ENCODE results near the gene LEUTX. TPM values are rescaled to one million over a fixed set of nuclear protein-coding genes. Genes with fewer than 3 reads are reported as not detected.

LEUTX gene
- total RNA-seq, 2 donors from 2014 or later, result not detected

DNA sequence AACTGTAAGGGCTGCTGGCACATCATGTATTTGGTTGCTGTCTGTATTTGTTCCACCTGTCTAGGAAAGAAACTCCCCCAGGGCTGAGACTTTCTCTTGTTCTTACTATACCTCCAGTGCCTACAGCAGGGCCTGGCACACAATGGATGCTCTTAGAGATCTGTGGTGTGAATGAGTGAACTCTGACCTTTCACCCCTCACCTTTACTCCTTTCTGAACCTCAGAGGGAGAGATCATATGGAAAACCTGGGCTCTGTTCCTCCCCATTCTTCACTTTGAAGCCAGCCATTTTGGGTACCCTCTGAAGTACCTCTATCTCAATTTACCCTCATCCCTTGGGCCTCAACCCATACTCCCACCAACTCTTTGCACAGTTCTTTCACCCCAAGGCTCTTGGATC lies 52.2 kb downstream of the LEUTX start:
- Histone ChIP-seq H3K4me3 (ENCODE audit: low read length) (no peak overlapping the region), H3K27me3 (ENCODE audit: control insufficient read depth, insufficient read depth, low read length, poor library complexity, severe bottlenecking) (no peaks in the 10 kb centered on the region), H3K9me3 (ENCODE audit: control insufficient read depth, low read length) (no peaks in the 10 kb centered on the region), H3K36me3 (ENCODE audit: control insufficient read depth, insufficient read depth, low read length) (peaks cover 63% of the 10 kb centered on the region), H3K4me1 (ENCODE audit: control insufficient read depth, insufficient read depth, low read length) (no peaks in the 10 kb centered on the region), H3K9ac (ENCODE audit: extremely low read depth, low read length, poor library complexity, severe bottlenecking) (no peak overlapping the region), H3K27ac (ENCODE audit: low read depth, low read length) (no peak overlapping the region)
- TF ChIP-seq, protein P1, sequence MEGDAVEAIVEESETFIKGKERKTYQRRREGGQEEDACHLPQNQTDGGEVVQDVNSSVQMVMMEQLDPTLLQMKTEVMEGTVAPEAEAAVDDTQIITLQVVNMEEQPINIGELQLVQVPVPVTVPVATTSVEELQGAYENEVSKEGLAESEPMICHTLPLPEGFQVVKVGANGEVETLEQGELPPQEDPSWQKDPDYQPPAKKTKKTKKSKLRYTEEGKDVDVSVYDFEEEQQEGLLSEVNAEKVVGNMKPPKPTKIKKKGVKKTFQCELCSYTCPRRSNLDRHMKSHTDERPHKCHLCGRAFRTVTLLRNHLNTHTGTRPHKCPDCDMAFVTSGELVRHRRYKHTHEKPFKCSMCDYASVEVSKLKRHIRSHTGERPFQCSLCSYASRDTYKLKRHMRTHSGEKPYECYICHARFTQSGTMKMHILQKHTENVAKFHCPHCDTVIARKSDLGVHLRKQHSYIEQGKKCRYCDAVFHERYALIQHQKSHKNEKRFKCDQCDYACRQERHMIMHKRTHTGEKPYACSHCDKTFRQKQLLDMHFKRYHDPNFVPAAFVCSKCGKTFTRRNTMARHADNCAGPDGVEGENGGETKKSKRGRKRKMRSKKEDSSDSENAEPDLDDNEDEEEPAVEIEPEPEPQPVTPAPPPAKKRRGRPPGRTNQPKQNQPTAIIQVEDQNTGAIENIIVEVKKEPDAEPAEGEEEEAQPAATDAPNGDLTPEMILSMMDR (conservative IDR thresholded peaks at IDR 0.05), result no peak
- H3K36me3 Mint-ChIP-seq (ENCODE audit: low read depth), result peaks cover 58% of the 10 kb centered on the region
- no peak overlapping the region for H3K4me3 Mint-ChIP-seq
- H3K9me3 Mint-ChIP-seq, result no peaks in the 10 kb centered on the region
- no peak overlapping the region for H3K27ac Mint-ChIP-seq
- H3K4me1 Mint-ChIP-seq, result peaks cover 17% of the 10 kb centered on the region
- no peak for DNase-seq
- no peaks in the 10 kb centered on the region for H3K27me3 Mint-ChIP-seq (ENCODE audit: insufficient read depth)

DNA sequence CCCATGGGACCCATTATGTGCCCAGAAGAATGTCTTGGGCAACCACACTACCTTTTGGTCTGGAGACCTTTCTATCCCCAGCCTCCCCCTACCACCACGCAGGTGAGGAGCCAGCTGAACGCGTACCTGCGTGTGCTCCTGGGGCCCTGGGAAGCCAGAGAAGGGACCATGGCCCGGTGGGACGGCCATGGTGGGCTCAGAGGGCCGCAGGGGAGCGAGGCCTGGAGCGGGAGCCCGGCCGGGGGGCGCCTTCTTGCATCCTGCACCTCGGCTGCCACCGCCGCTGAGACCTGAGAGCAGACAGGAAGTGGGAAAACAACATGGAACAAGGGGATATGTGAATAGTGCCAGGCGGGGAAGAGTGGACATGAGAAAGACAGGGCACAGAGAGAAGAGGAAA lies 53.0 kb downstream of the LEUTX start:
- no peak overlapping the region for H3K9ac ChIP-seq (ENCODE audit: extremely low read depth, low read length, poor library complexity, severe bottlenecking)
- TF ChIP-seq, protein P1 (conservative IDR thresholded peaks at IDR 0.05), result no peak
- 94% methylated on average over 12 to 16 of the region's 16 CpGs for WGBS, 2 experiments (ENCODE audit: insufficient coverage in 1 of 2, insufficient read length in 1 of 2)
- H3K9me3 ChIP-seq (ENCODE audit: control insufficient read depth, low read length), result no peaks in the 10 kb centered on the region
- peaks cover 63% of the 10 kb centered on the region for H3K36me3 Mint-ChIP-seq (ENCODE audit: low read depth)
- H3K4me3 ChIP-seq (ENCODE audit: low read length), result no peak overlapping the region
- H3K27me3 ChIP-seq (ENCODE audit: control insufficient read depth, insufficient read depth, low read length, poor library complexity, severe bottlenecking), result no peaks in the 10 kb centered on the region
- no peak overlapping the region for H3K27ac ChIP-seq (ENCODE audit: low read depth, low read length)
- H3K36me3 ChIP-seq (ENCODE audit: control insufficient read depth, insufficient read depth, low read length), result peaks cover 71% of the 10 kb centered on the region
- no peak for DNase-seq
- H3K4me3 Mint-ChIP-seq, result peak overlapping the region; percentile 79
- peaks cover 17% of the 10 kb centered on the region for H3K4me1 Mint-ChIP-seq
- H3K27me3 Mint-ChIP-seq (ENCODE audit: insufficient read depth), result no peaks in the 10 kb centered on the region
- H3K9me3 Mint-ChIP-seq, result no peaks in the 10 kb centered on the region
- H3K27ac Mint-ChIP-seq, result peak overlapping the region; percentile 13
- H3K4me1 ChIP-seq (ENCODE audit: control insufficient read depth, insufficient read depth, low read length), result no peaks in the 10 kb centered on the region

DNA sequence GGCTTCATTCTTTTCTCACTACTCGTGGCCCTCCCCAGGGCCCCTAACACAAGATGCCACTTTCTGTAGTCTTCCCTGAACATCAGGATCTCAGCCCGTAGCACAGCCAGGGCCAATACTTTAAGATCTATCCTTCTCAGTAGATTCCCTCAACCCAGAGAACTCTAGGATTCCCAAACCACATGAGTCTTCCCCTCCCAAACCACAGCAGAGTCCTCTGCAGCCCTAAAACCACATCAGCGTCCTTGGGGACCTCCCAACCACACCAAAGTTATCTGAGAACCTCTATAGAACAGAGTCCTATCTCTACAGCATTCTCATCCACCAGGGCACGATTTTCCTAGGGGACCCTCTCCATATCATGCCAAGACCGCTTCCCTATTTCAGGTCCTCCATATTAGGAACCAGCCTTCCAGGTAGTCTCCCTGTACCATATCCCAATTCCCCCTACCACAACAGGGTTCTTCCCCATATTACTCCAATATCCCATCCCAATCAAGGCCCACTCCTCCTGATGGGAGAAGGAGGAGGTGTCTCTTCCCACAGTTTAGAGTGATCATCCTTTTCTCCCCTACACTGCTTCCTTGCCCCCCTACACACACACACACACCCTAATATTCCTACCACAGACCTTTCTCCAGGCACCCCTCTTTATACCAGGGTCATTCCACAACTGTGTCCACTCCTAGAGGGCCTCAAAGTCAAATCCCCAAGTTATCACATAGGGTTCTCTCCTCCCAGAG lies 53.9 kb downstream of the LEUTX start:
- peak overlapping the region; percentile 89 for H3K4me3 ChIP-seq (ENCODE audit: low read length)
- H3K27ac Mint-ChIP-seq, result peak overlapping the region; percentile 77
- H3K27me3 ChIP-seq (ENCODE audit: control insufficient read depth, insufficient read depth, low read length, poor library complexity, severe bottlenecking), result no peaks in the 10 kb centered on the region
- TF ChIP-seq, protein P1 (conservative IDR thresholded peaks at IDR 0.05), result no peak
- H3K9me3 Mint-ChIP-seq, result no peaks in the 10 kb centered on the region
- H3K36me3 ChIP-seq (ENCODE audit: control insufficient read depth, insufficient read depth, low read length), result peaks cover 74% of the 10 kb centered on the region
- no peaks in the 10 kb centered on the region for H3K4me1 ChIP-seq (ENCODE audit: control insufficient read depth, insufficient read depth, low read length)
- H3K4me1 Mint-ChIP-seq, result peaks cover 17% of the 10 kb centered on the region
- peak overlapping the region; percentile 100 for H3K27ac ChIP-seq (ENCODE audit: low read depth, low read length)
- DNase-seq, result no peak
- peak overlapping the region; percentile 99 for H3K9ac ChIP-seq (ENCODE audit: extremely low read depth, low read length, poor library complexity, severe bottlenecking)
- WGBS, 2 experiments (ENCODE audit: insufficient coverage in 1 of 2, insufficient read length in 1 of 2), result 88 to 91% methylated on average over 2 to 5 of the region's 5 CpGs
- peak overlapping the region; percentile 79 for H3K4me3 Mint-ChIP-seq
- peaks cover 67% of the 10 kb centered on the region for H3K36me3 Mint-ChIP-seq (ENCODE audit: low read depth)
- no peaks in the 10 kb centered on the region for H3K27me3 Mint-ChIP-seq (ENCODE audit: insufficient read depth)
- H3K9me3 ChIP-seq (ENCODE audit: control insufficient read depth, low read length), result no peaks in the 10 kb centered on the region

Data from endodermal cell (in vitro differentiated cells).